HG03460 (cell line): Measurements from ENCODE around the gene MPDZ.

ENCODE experiments used
- ATAC-seq: cut with Tn5 transposase; IDR thresholded peaks from one replicate; pipeline ENCODE4 v1.9.1; 2021; ENCODE audit not compliant: unreplicated experiment

MPDZ gene

DNA sequence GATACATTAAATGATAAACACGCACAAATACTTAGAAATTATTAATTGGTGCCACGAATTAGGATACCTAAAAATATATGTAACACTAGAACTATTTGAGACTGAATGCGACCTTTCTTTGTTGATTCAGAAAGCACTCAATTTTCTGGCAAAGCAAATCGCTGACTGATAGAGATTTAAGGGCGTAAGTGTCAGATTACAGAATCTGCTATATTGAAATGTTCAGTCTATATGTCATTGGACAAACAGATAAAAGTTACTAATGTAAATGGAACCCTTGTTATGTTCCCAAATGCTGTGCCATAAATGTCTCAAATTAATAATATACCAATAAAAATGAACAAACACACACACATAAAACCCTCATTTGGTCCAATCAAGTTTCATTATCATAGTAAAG, 137.9 kb downstream of the MPDZ start:
- no peak for ATAC-seq

DNA sequence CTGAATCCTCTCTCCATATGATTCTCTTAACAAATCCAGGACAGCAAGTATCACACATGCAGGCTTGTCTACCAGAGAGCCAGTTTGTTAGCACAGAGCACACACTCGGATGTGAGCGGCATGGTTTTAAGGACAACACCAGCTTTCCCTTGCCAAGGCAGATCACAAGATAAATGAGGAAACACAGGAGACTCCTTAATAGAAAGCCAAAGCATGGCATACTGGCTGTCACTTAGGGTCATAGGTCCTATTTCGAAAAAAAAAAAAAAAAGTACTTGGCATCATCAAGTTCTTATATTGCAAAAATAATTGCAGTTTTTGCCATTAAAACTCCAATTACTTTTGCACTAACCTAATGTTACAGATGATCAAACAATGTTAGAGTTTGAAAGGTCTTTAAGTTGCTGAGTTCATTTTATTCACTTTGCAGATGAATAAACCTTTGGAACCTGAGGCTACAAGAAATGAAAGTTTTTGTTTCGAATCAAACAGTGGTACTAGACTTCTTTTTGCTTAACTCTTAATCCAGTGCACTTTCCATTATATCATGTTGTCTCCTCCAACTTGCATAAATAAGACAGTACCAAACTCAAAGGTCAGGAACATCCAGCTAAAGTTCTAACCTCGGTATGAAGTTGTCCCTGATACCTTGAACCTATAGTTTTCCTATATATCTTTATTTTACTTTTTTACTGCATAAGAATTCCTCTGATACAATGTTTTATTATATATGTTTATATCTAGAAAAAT, 138.5 kb downstream of the MPDZ start:
- no peak for ATAC-seq

DNA sequence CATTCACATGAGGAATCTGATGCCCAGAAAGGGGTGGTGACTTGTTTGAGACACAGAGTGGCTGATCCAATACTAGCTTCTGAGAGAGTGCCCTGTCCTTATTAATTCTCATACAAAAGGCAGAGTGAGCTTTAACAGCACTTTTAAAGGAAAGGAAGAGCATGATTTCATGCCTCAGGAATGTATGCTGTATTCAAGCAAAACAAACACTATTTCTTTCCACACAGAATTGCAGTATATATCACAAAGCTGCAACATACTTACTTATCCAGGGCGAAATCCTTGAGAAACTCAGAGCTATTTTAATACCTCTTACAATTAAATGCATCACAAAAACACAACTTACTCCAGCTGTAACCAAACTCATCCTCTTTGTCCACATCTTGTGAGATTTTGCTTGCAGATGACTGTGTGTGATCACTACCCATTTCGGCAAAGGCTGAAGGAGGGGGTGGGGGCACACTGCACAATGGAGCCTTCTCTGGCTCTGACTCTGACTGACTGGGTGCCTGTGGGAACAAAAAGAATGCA, 139.8 kb downstream of the MPDZ start:
- no peak for ATAC-seq

DNA sequence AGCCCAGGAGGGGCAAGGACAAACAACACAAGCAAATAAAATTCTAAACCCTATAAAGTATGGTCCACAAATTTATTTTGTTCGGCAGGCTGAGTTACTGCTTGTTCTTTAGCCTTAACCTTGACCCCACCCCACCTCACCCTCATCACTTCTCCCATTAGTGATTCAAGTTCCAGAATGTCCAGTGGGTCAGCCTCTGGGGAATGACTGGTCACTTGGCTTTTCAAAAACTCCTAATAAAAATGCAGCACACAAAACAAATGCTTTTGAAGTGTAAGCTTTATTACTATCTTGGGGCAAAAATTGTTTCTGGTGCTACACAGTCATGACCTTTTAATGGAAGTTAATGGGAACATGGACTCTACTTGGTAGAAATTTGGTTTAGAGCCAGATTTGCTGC, 142.1 kb downstream of the MPDZ start:
- no peak for ATAC-seq

DNA sequence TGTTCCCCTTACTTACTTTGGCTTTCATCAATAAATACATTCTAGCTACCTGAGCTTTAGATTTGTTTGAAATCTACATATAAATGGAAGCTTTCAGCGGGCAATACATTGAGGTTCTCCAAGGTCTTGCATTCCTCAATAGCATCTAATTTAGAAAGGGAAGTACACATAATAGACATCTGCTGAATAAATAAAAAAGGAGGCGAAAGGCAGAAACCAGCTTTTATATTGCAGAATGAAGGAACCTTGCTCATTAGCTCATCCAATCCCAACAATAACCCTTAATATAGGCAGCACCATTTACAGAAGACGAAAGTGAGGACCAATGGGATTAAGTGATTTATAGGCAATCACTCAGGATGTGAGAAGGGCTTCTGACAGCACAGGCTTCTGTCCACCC, 147.5 kb downstream of the MPDZ start:
- no peak for ATAC-seq

DNA sequence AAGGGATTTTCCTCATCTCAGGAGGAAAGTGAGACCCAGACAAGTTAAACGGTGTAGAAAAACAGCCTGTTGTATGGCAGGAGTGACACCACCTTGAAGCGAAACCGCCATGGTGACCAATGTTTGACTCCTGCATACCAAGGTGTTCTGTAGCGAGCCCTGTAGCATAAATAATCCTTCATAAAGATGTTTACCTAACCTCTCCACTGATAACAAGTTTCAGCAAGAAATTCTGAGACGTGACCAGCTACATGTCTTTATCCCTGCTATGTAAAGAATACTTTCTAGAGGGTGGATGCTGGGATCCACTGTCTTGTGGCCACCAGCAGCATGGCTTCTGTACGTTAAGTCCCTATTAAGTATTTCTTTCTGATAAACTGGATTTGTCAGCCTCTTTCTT, 148.1 kb downstream of the MPDZ start:
- ATAC-seq, result no peak

DNA sequence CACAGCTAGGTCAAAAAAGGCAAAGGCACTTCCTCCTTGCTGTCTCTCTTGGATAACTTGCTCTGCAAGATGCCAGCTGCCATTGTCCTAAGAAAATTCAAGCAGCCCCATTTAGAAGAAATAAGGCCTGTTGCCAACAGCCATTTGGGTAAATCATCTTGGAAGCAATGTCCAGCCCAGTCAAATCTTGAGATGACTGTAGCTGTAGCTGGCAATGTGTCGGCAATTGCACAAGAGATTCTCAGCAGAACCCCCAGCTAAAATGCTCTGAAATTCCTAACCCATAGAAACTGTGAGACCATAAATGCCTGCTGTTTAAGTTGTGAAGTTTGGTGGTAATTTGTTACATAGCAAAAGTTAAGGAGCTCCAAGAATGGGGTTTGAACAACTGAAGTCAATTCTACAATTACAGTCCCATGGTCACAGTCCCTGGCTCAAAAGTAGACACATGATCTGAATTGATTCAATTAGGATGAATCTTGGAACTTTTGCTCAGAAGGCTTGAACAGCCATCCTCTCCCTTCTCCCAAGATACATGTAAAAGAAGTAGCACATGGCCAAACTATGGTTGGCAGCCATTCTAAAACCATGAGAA, 151.1 kb downstream of the MPDZ start:
- no peak for ATAC-seq

DNA sequence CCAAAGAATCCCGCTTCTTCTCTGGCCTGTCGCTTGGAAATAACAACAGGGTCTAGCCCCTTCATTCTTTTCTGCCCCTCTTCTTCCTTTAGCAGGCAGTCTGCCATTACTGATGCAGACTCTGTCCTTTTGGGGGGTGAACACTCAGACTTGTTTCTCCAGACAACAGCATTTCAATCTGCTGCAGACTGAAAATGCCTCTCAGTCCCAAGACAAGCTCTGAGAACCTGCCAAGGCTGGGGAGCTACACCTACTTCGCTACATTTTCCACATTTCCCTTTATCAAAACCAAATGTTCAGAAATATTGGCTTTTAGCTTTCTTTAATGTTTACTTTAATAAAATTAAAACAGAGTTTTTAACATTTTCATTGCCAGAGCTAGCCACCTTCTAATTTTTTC, 152.4 kb downstream of the MPDZ start:
- no peak for ATAC-seq

DNA sequence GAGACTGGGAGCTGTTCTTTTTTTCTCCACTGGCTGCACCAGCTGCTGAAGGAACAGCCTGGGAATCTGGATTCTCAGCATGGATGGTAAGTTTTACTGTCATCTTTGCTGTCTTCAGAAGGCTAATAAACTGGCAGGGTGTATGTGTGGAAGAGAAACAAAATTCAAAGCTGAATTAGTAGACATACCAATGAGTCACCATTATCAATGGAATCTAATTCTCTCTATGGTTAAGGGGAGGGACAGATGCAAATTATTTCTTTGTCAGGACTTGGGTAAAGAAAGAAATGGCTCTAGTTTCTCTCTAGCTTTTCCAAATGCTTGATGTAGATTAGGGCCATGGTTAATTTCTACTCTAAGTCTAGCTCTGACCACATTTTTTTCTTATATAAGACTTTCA, 154.2 kb downstream of the MPDZ start:
- ATAC-seq, result no peak

DNA sequence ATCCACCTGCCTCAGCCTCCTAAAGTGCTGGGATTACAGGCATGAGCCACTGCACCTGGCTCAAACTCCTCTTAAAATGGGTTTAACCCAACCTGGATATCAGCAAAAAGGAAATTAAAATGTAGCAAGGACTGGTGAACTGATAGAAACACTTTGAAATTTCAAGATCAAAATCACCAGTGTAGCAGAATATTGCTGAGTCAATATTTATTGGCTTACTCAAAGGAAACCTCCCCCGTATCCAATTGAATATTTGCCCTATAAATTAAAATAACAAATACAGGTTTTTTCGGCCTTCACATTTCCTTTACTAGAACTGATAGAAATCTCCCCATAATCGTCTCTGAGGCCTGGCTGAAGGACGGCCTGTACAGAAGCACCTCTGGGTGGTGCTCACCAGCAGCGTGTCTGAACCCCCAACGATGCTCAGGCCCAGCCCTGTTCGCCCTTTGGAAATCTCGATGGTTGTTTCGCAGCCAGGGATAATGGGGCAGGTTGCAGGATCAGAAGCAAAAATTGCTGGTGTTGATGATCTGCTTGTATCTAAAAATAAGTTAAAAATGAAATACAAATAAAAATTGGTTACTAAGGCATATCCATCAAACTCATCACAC, 156.6 kb downstream of the MPDZ start:
- ATAC-seq, result no peak

DNA sequence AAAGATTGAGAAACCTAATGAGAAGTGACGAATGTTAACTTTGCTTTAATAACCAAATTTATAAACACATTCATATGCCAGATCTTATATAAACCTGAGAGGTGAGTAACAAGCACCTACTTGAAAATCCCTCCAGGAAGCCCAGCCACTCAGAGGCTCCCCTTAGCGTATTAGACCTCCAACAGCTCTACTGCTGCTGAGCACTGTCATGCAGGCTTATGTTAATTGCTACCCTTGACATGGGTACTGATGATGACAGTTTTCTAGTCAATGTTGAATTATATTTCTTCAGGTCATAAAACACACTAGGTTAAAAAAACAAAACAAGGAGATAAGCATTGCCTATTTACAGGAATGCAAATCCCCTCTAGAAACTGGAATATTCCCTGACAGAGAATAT, 161.2 kb downstream of the MPDZ start:
- ATAC-seq, result no peak

DNA sequence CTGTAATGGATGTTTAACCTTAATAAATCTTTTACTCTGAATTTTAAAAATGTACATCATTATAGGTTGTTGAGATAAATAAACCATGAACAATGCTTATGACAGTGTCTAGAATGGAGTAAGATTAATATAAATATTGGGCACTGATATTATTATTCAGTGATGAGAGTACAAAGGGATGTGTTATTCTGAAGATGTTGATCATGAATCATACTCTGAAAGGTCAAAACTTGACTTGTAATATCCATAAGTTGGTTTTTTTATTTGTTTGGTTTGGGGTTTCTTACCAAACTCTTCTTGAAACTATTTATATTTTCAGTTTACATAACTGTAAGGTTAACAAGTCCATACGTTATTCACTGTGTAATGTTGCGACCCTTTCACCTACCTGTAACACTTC, 163.2 kb downstream of the MPDZ start:
- no peak for ATAC-seq

DNA sequence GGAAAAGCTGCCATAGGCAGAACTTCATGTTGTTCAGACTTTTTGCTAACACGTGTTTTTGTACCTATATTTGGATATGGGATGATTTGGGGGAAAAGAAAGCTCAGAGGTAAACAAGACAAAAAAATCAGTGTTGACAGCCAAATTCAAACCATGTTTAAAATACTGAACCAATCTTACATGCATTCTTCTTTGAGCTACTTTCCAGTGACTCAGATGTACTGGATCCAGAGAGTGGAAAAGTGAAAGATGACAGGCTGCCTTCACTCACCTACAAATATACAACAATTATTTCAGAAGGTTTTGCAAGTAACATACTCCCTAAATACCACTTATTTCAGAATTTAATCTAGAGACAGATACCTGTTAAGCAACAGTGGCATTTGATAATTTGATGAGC, 165.7 kb downstream of the MPDZ start:
- ATAC-seq, result no peak

DNA sequence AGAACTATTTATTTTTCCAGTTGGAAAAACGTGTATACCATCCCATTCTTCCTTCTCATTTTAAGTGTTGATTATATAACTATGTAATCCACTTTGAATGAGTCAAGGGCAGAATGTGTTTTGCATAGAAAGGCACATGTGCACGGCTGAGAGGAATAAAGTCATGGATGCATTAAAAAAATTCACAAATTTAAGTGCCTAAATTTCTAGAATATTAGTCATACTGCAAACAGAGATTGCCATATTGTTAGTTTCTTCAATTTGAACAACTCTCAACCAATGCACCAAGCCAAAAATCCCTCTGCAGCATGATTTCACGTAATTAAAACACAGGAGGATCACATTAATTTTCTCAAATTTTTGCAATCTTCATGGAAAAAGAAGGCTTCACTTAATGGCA, 166.3 kb downstream of the MPDZ start:
- ATAC-seq, result no peak

DNA sequence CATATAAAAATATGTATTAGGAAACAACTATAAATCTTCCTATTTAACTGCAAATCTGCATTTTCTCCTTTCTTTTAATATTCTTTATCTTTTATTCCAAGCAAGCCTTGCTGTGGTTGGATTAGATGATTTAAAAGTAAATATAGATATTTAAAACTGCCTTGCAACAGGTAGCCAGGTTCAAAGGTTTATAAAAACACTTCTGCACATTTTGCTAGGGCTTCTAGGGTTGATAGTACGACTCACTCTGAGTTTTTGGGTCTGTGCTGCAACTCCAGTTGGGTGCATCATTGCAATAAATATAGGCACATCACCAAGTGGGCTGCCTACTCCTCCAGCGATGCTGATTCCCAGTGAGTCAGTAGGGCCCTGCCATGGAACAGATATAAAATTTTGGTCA, 167.7 kb downstream of the MPDZ start:
- no peak for ATAC-seq

DNA sequence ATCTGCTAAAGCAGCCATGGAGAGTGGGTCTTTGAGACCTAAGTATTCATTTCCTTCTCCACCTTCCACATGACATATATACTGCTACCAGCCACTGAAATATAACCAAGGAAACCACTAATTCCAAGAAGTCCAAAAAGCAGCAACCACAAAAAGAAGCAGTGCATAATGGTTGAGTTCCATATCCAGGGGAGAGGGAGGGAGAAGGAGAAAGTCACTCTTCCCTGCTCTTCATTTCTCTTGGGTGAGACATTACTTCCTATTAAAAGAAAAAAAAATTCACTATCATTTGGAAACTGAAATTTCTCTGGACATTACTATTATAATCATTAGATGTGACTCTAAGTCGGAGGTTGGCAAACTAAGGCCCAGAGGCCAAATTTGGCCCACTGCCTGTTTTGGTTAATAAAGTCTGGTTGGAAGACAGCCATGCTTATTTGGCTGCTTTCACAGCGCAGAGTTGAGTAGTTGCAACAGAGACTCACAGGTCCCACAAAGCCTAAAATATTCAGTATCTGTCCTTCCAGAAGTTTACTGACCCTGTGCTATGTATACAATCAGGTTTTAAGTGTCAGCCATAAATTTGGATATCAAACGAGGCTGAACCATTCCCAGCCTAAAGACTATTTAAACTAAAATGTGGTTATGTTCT, 168.6 kb downstream of the MPDZ start:
- no peak for ATAC-seq

DNA sequence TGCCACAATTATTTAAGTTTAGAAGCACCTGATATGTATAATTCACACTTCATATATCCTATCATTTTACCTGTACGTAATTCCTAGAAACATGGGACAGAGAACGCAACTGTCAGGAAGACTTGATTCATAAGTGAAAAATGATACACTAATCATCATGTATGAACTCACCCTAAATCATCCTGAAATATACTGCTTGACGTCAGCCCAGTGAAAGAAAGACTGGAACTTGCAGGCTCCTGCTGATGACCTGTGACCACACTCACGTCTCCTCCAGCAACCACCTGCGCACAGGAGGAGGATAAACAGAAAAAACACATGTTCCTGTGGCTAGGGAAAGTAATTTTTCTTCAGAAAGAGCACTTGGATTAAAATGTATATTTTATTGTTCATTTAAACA, 169.7 kb downstream of the MPDZ start:
- no peak for ATAC-seq

DNA sequence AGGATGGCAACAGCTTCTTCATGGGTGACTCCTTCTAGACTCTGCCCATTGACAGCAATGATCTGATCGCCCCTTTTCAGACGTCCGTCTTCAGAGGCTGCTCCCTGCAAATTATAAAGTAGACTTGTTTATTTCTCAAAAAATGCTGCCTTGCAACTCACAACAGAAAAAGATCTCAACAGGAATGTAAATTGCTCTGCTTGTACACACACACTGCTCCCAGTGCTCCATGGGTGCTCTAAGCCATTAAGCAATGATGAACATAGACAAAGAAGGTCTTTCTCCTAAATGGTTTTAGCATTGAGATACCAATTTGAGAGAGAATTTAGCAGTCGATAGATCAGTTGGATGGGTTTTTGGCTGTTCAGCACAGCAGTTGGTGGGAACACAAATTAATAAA, 172.5 kb downstream of the MPDZ start:
- no peak for ATAC-seq

DNA sequence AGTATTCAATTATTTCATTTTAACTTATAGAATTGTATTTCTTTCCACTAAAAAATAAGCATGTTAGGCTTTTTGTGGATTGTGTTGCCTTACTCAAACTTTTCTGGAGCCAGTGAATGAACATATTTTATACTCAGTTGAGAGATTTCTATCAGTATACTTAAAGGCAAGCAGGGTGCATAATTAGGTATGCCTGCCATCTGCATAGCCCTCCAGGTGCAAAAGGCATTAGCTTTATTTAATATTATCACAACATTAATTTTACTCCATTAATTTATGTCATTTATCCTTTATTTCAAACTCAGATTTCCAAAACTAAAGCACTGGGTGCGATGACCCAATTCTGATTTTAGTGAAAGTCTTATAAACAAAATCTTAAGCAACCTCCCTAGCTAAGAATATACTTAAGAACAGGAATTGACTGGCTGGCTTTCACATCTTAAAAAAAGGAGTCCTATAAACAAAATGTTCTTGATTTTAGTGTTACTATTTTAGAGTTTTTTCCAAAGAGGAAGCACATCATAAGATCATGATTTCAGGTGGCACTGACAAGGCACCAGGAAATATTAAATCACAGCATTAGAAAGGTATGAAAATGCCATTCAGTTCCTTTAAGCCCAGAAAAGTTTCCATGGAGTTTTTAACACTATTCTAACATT, 178.4 kb downstream of the MPDZ start:
- no peak for ATAC-seq

DNA sequence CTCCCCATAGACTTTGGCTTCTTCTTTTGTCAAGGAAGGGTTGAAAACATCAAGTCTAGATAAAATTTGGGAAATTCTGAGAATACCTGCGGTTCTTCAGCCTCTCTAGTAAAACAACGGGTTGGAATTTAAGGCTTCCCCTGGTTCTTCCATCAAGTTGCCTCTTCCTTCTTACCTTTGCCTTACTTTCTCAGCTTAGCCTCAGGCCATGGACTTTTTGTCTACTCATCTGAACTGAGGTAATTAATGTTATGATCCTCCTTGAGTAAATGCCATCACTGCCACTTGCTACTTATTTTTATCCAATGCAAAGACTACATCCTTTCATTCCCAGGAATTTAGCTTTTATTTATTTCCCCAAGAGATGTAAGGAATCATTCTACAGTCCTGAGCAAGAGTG, 184.4 kb downstream of the MPDZ start:
- no peak for ATAC-seq

DNA sequence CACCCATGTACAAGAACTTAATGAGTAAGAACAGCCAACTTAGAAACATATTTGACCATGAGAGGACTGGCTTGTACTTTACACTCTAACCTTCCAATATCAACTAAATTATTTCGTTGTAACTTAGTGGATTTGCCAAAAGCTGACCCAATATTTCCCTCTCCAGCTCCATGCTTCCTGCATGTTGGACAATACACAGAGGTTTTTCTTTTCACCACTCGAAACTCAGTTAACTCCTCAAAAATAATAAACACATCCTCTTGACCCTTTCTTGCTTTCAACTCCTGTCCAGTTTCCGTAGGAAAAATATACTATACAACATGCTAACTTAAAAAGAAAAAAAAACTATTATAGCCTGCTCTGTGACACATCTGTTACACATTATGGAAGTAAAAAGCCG, 188.9 kb downstream of the MPDZ start:
- no peak for ATAC-seq
